ENCODE data around the gene CSF2RB. TPM values are rescaled to one million over a fixed set of nuclear protein-coding genes. Genes with fewer than 3 reads are reported as not detected.

Gene CSF2RB
- total RNA-seq, 4 donors from 2014 or later, result 1.2 to 9.7 (median 6.0) TPM

DNA sequence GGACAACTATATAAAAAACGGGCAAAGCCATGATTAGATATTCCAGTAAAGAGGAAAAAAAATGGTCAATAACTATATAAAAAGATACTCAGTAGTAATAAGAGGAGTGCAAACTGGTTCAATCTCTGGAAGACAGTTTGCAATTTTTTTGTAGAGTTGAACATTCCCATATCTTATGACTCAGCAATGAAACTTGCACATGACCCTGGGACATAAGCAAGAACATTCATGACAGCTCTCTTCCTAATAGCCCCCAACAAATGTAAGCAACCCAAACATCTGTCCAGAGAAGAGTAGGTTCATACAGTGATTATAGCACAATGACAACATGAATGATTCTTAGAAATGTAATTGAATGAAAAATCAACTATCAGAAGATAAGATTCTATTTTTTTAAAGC lies 21.8 kb upstream of the CSF2RB start:
- TF ChIP-seq, protein P1, sequence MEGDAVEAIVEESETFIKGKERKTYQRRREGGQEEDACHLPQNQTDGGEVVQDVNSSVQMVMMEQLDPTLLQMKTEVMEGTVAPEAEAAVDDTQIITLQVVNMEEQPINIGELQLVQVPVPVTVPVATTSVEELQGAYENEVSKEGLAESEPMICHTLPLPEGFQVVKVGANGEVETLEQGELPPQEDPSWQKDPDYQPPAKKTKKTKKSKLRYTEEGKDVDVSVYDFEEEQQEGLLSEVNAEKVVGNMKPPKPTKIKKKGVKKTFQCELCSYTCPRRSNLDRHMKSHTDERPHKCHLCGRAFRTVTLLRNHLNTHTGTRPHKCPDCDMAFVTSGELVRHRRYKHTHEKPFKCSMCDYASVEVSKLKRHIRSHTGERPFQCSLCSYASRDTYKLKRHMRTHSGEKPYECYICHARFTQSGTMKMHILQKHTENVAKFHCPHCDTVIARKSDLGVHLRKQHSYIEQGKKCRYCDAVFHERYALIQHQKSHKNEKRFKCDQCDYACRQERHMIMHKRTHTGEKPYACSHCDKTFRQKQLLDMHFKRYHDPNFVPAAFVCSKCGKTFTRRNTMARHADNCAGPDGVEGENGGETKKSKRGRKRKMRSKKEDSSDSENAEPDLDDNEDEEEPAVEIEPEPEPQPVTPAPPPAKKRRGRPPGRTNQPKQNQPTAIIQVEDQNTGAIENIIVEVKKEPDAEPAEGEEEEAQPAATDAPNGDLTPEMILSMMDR (IDR thresholded peaks at IDR 0.05), result no peak
- no peak for TF ChIP-seq EP300 (IDR thresholded peaks at IDR 0.05; ENCODE audit: low read depth)
- no peak for TF ChIP-seq POLR2AphosphoS5 (IDR thresholded peaks at IDR 0.05)
- TF ChIP-seq POLR2A (IDR thresholded peaks at IDR 0.05), result no peak
- Histone ChIP-seq H3K36me3 (no peaks in the 10 kb centered on the region), H3K27ac (no peak overlapping the region), H3K9me3 (no peaks in the 10 kb centered on the region), H3K4me1 (no peaks in the 10 kb centered on the region), H3K4me3 (no peak overlapping the region), H3K27me3 (peaks cover 3% of the 10 kb centered on the region)
- intact Hi-C loops (cut with DNase I; ENCODE audit: low total_unique reads) (no loop called here), in situ Hi-C loops (cut with MboI; ENCODE audit: low pct_ligation_motif_present in 1 of 4, low pct_unique_long_range_greater_than_20kb in 1 of 4, low sequenced_read_pairs in 3 of 4) (no loop called here)
- no peak for DNase-seq
- WGBS, 2 donors (ENCODE audit: low coverage in 1 of 2), result 71 to 100% methylated on average over 1 of the region's 1 CpG

DNA sequence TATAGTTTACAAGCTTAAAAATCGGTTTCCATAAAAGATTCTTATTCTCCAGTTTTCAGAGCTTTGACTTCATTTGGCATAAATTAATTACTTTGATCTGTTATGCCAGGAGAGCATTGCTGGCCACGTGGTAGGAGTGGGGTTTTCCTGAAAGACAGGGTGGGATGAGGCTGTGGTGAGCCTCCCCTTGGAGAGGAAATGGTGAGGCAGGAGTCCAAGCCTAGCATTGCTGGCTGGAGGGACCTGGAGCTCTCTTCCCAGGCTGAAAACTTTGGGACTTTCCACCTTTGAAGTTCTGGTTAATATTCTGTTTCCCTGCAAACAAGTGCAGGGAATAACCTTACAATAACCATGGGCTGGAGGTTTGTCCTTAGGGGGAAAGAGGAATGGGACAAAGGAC lies 21.1 kb upstream of the CSF2RB start:
- no peak for DNase-seq
- WGBS, 2 donors (ENCODE audit: low coverage in 1 of 2), result 38 to 60% methylated on average over 2 of the region's 2 CpGs
- Histone ChIP-seq H3K4me1 (no peaks in the 10 kb centered on the region), H3K36me3 (no peaks in the 10 kb centered on the region), H3K9me3 (no peaks in the 10 kb centered on the region), H3K27ac (no peak overlapping the region), H3K4me3 (no peak overlapping the region), H3K27me3 (peaks cover 3% of the 10 kb centered on the region)
- in situ Hi-C loops (cut with MboI; ENCODE audit: low pct_ligation_motif_present in 1 of 4, low pct_unique_long_range_greater_than_20kb in 1 of 4, low sequenced_read_pairs in 3 of 4), result no loop called here
- TF ChIP-seq EP300 (IDR thresholded peaks at IDR 0.05; ENCODE audit: low read depth) (no peak), POLR2AphosphoS5 (IDR thresholded peaks at IDR 0.05) (no peak), POLR2A (IDR thresholded peaks at IDR 0.05) (no peak)
- TF ChIP-seq, protein P1 (IDR thresholded peaks at IDR 0.05), result no peak
- intact Hi-C loops (cut with DNase I; ENCODE audit: low total_unique reads), result no loop called here

DNA sequence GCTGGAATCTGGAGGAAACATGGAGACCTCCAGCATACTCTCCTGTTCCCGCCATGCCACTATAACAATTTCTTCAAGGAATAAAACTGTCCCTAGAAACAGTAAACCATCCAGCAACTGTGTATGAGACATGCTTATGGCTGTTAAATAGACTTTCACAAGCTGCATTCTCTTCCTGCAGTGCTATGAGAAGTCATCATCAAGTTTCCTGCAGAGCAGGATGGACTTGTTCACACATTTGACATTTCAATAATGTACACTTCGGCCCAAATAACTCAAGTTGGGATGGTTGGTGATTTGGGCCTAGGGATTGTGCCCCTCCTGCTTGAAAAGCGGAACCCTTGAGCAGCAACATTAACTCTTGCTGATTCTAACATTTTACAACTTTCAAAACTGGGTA lies 20.2 kb upstream of the CSF2RB start:
- Histone ChIP-seq H3K36me3 (no peaks in the 10 kb centered on the region), H3K4me3 (no peak overlapping the region), H3K27me3 (peaks cover 7% of the 10 kb centered on the region), H3K27ac (no peak overlapping the region), H3K9me3 (no peaks in the 10 kb centered on the region), H3K4me1 (no peaks in the 10 kb centered on the region)
- intact Hi-C loops (cut with DNase I; ENCODE audit: low total_unique reads), result no loop called here
- in situ Hi-C loops (cut with MboI; ENCODE audit: low pct_ligation_motif_present in 1 of 4, low pct_unique_long_range_greater_than_20kb in 1 of 4, low sequenced_read_pairs in 3 of 4), result no loop called here
- DNase-seq, result no peak
- 78 to 90% methylated on average over 2 to 3 of the region's 3 CpGs for WGBS, 2 donors (ENCODE audit: low coverage in 1 of 2)
- TF ChIP-seq POLR2AphosphoS5 (IDR thresholded peaks at IDR 0.05) (no peak), POLR2A (IDR thresholded peaks at IDR 0.05) (no peak), EP300 (IDR thresholded peaks at IDR 0.05; ENCODE audit: low read depth) (no peak)
- TF ChIP-seq, protein P1 (IDR thresholded peaks at IDR 0.05), result no peak

DNA sequence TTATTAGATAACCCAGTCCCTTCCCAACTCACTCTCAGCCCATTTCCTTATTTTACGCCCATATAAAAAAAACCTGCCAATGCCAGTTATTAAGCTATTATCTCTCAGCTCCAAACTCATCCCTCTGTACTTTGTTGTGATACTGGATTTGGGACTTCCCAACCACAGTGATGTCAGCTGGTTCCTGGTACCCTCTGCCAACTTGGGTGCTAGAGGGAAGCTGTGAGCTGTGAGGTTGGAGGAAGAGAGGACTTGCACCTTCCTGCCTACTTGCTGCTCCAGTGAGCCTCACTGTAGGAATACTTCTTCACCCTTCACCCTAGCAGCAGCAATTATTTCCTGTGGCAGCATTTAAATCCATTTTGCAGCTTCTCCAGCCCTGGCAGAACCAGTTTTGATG lies 19.2 kb upstream of the CSF2RB start:
- Histone ChIP-seq H3K27me3 (peaks cover 9% of the 10 kb centered on the region), H3K4me3 (no peak overlapping the region), H3K4me1 (no peaks in the 10 kb centered on the region), H3K27ac (no peak overlapping the region), H3K9me3 (no peaks in the 10 kb centered on the region), H3K36me3 (no peaks in the 10 kb centered on the region)
- TF ChIP-seq, protein P1 (IDR thresholded peaks at IDR 0.05), result no peak
- in situ Hi-C loops (cut with MboI; ENCODE audit: low pct_ligation_motif_present in 1 of 4, low pct_unique_long_range_greater_than_20kb in 1 of 4, low sequenced_read_pairs in 3 of 4) (no loop called here), intact Hi-C loops (cut with DNase I; ENCODE audit: low total_unique reads) (no loop called here)
- WGBS, 2 donors (ENCODE audit: low coverage in 1 of 2), result 97 to 100% methylated on average over 1 of the region's 1 CpG
- no peak for DNase-seq
